IPS DF 4.7 (cell line): ENCODE data around the gene ITGAD.

ENCODE experiments used
- DNase-seq: peaks from one replicate; pipeline ENCODE4 v3.0.0-alpha.2; 2013; ENCODE audit warnings: low spot score; ENCODE audit errors: extremely low read depth

Gene ITGAD

GRCh38 chr16:31393056-31393455 lies at the start of gene ITGAD:
Gene ITGAD (plus strand): TSS chr16:31393335. CDS start chr16:31393361, 26 bp downstream.
- DNase-seq: no peak

DNA sequence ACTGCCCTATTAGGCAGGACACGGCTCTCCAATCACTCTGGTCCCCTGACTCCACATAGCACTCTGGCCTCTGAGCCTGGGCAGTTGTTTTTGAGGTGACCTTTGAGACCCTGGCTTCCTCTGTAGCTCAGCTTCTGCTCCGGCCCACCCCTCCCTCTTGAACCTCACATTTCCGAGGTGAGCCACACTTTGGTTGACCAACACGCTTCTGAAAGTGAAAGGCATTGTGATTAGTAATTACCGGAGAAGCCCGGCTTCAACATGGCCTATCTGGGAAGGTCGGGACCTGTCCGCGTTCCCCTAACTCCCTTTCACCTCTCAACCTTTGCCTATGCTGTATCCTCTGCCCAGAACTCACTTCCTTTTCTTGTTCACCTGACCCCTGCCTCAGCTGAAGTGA lies 48.4 kb upstream of the ITGAD start:
- DNase-seq: no peak

- no peak for DNase-seq
These were observed 45.7 kb upstream of the ITGAD start for GRCh38 chr16:31347445-31347844.

DNA sequence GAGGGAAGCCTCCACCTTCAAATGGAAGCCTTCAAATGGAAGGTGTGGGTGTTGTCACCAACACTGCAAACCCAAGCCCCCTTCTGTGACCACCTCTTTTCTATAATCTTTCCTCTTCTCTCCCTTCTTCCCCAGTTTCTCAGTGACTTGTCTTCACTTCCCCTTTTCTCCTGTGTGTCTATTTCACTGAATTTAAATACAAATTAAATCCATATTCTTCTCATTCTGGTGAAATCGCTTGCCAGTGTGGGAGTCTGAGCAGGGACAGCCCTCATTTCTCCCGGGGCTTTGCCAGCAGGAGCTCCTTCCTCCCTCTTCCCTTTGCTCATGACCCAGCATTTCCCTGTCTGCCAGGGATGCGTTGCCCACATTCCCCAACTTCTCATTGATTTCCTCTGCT lies 44.6 kb upstream of the ITGAD start:
- no peak for DNase-seq

- DNase-seq: no peak
These were observed 42.7 kb upstream of the ITGAD start for GRCh38 chr16:31350275-31351005.

DNA sequence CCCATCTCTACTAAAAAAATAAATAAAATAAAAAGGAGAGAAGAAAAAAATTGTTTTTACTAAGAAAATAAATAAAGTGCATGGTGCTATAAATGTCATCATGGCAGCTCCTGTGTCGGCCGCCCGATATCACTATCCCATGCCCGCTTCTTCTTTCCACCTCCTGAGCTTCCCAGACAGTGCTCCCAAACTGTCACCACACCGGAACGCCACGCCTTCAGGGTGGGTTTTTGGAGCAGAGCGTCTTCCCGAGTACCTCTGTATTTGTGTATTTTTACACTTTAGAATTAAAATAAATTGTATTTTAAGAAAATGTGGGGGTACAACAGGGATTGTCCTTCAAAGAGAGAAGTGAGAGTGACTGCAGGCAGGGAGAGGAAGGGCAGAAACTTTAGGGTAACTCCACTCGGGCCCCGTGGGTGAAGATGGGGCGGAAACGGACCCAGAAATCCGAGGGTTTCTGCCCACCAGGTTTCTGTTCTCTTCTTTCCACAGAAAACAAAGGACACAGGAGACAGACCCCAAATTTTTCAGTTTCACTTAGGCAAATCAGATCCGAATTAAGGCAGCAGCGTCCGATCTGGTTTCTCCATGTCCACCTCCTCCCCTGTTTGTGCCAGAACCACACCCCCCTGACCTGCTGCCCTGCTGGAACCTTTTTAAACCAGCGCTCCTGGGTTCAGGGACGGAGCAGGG lies 41.7 kb upstream of the ITGAD start:
- no peak for DNase-seq

GRCh38 chr16:31351942-31352325 lies 41.2 kb upstream of the ITGAD start:
- DNase-seq: no peak

DNA sequence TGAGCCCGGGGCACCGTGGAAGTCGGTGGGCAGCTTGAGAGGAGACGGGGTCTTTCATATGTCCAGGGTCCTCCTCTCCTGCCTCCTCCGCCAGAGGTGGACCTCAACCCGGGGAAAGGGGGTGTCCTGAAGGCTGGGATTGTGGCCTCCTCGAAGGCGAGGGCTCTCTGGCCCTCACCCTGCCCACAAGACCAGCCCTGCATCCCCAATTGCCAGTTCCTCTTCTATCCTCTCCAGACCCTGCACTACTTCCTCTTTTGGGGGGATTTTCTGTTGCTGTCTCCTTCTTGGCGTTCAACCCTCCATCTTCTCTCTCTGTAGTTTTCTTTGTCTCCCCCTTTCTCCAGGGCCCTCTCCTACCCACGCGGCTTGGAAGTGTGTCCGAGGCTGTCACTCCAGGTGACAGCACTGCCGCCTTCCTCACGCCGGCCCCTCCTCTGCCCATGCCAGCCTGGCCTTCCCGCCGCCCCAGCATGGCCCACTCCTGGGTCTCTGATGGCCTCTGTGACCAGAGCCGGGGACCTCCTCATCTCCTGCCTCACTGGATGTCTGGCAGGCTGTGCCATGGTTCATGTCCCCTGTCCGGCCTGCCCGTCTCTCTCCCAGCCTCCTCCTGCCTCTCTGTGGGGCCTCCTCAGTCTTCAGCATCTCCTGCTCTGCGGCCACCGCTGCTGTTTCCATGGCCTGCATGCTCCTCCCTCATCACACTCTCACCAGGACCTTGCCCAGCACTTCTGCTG lies 40.6 kb upstream of the ITGAD start:
- DNase-seq: no peak

- no peak for DNase-seq
These were observed 38.5 kb upstream of the ITGAD start, which contains the start of gene ITGAX for GRCh38 chr16:31354394-31355291. Gene ITGAX (plus strand): TSS chr16:31355176. CDS start chr16:31355255, 79 bp downstream.

GRCh38 chr16:31355431-31356100 lies 37.6 kb upstream of the ITGAD start:
- no peak for DNase-seq

DNA sequence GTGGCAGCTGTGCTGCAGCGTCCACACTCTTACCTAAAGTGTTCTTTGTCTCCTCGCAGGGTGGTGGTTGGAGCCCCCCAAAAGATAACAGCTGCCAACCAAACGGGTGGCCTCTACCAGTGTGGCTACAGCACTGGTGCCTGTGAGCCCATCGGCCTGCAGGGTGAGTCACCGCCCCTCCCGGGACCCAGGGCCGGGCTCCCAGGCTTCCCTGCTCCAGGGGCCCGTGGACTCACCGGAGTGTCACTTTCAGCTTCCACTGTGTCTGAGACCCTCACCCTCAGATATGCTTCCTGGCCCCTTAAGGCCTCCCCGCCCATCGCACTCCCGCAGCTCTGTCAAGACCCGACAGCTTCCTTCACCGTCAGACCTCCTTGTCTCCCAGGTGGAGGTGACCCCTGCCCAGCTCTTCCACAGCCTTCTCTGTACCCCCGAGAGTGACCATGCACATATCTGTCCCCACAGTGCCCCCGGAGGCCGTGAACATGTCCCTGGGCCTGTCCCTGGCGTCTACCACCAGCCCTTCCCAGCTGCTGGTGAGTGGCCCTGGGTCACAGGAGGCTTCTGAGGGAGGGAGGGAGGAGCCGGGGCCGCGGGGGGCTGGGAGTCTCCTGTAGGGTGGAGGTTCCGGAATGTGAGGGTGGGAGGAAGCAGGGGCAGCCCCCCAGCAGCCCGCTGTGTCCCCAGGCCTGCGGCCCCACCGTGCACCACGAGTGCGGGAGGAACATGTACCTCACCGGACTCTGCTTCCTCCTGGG lies 36.4 kb upstream of the ITGAD start:
- no peak for DNase-seq

DNA sequence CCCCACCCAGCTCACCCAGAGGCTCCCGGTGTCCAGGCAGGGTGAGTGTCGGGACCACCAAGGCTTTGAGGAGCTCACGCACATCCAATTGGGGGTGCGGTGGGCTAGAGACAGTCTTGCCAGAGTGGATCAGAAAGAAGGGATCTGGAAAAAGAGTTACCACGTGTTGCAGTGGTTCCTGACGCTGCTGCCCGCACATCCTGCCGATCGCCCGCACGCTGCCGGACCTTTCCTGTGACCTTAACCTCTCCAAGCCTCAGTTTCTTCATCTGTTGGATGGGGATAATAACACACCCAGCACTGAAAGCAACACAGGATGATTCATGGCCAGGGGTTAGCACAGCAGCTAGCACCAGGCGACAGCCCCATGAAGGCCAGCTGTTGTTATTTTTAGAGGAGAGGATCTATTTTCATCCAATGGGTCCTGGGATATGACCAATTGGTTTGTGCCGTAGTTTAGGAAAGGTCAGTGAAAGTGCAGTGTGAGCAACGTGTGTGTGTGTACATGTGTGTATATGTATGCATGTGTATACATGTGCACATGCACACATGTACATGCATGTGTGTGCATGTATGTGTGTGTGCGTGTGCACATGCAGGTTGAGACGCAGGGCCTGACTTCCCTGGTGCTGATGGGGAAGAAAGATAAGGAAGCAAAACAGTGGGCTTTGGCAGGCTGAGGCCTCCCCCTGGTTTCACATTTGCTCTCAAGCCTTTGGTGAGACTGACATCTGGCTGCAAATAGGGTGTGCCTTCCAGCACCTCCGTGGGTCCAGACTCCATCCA lies 35.6 kb upstream of the ITGAD start:
- DNase-seq: no peak

DNA sequence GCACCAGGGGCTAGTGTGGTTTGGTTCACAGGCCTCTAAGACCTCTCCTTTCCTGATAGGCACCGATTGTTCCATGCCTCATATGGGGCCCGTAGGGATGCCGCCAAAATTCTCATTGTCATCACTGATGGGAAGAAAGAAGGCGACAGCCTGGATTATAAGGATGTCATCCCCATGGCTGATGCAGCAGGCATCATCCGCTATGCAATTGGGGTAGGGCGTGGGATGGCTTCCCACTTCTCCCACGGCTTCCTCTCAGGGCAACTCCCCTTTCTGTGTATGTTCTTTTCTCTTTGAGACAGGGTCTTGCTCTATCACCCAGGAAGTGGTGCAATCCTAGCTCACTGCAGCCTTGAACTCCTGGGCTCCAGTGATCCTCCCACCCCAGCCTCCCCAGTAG lies 32.9 kb upstream of the ITGAD start:
- DNase-seq: no peak

DNA sequence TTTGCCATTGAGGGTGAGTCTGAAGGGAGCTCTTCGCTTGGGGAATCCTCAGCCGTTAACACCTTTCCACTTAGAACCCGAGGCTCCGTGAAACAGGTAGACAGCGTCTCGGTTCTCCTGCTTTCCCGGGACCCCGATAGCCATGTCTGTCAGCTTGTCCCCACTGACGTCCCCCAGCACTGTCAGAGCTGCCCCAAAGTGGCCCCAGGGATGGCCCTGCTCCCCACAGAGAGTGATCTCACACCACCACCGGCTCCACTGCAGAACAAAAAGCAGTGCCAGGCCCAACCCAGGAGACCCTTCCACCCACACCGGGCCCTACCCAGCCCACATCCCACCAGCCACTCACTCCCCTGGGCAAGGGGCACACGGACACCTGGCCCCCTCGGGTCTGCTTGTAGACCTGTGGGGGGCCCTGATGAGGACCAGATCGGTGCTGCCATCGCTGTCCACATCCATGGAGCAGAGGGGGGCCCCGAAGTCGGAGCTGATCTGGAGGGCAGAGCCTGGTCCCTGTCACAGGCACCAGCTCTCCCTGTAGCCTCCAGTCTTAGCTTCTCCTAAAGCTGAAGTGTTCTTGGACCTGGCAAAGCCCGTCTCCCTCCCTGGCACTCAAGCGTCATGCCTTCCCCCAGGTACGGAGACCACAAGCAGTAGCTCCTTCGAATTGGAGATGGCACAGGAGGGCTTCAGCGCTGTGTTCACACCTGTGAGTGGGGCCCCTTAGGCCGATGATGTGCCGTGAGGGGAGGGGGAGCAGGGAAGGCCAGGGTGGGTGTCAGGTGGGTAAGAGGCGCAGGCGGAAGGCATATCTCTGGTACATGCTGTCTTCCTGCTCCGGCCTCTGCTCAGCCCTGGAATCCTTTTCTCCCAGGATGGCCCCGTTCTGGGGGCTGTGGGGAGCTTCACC lies 31.7 kb upstream of the ITGAD start:
- DNase-seq: no peak

DNA sequence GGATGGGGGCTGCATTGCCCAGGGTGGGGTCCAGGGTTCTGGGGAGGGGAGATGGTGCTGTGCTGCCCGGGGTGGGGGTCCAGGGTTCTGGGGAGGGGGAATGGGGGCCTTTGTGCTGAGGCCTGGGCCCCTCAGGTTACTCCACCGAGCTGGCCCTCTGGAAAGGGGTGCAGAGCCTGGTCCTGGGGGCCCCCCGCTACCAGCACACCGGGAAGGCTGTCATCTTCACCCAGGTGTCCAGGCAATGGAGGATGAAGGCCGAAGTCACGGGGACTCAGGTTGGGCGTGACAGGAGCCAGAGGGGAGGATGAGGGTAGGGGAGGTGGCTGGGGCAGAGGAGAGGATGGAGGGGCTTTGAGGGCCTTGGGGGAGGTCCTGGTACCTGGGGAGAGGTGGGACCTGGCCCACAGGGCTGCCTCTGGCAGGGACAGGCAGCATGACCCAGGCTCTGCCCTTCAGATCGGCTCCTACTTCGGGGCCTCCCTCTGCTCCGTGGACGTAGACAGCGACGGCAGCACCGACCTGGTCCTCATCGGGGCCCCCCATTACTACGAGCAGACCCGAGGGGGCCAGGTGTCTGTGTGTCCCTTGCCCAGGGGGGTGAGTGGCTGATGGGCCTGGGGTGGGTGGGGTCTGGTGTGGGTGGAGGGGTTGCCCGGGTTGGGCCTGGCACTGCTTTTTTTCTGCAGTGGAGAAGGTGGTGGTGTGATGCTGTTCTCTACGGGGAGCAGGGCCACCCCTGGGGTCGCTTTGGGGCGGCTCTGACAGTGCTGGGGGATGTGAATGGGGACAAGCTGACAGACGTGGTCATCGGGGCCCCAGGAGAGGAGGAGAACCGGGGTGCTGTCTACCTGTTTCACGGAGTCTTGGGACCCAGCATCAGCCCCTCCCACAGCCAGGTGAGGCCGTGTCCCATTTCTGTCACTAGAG lies 30.4 kb upstream of the ITGAD start:
- no peak for DNase-seq

DNA sequence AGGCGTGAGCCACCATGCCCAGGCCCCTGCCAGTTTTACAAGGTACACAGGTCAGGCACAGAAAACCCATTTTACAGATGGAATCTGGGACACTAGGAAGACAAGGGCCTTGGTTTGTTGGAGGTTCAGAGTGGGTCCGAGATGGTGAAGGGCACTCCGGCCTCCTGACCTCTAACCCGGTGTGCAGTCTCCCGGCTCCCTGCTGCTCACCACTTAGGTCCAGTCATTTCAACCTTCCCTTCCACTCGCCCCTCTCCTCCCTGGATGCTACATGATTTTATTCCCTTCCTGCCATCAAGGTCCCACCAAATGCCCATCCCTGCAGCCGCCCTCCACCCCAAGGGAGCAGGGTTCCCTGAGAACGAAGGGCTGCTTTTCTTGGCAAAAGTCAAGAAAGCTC lies 29.4 kb upstream of the ITGAD start:
- no peak for DNase-seq

DNA sequence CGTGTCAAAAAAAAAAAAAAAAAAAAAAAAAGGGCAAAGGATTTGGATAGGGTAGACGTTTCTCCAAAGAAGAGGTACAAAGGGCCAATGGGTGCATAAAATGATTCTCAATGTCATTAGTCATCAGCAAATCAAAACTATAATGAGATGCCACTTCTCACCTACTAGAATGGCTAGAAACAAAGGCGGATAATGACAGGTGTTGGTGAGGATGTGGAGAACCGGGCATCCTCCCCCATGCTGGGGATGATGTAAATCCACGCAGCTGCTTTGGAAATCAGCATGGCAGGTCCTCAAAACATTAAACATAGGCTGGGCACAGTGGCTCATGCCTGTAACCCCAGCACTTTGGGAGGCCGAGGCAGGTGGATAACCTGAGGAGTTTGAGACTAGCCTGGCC lies 28.7 kb upstream of the ITGAD start:
- no peak for DNase-seq
